Activated effector memory CD4-positive, alpha-beta T cell treated with Interleukin-2 at 50 U/mL for 16 hours (primary cell): ENCODE data around the gene COIL.

Experiments
- DNase-seq: peaks from one replicate; pipeline ENCODE4 v3.0.0-alpha.2; 2020

The COIL gene

DNA sequence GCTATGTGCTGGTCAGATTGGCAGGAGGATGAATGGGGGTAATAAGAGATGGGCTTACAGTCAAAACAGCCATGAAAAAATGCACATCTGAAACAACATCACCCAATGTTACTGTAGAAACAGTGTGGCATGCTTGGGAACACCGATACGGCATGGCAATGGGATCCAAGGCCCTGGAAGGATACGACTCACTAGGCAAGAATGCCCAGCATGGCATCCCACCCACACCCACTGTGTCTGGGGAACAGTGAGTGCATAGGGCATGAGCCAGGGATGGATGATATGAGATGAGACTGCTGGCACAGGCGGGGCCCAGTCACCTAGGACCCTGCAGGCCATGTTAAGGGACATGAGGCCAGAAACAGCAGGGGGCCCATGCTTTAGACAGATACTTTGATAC lies 58.5 kb downstream of the COIL start:
- no peak for DNase-seq

DNA sequence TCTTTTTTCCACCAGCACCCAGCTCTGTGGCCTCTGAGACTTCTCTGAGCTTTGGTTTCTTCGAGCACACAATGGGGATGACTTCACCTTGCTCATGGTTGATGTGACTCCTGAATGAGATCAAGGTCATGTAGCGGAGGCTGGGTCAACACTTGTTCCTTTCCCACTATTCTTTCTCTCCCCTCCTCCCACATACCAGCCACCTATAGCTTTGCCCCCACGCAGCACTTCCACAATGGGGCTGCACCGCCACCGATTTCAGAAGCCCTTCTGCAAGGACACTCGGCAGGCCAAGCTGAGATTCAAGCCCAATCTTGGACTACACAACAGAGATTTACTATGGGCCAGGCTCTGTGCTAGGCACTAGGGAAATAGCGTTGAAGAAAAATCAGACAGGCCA lies 61.4 kb downstream of the COIL start:
- DNase-seq = no peak

DNA sequence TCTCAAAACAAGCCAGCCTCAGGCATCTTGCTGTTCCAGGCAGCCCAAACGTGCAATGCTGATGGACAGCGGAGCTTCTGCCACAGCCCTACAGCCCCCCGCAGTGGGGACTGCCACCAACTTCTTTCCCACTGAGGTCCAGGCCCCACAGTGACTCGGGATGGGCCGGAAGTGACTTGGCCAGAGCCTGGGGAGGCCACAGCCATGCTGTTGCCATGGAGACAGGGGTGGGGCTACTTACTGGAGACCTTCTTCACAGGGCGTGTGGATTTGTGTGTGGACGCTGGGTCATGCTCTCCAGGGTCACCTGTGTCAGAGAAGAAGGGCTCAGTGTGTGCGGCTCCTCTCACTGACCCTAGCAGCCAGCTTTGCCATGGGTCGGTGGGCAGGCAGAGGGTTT lies 62.0 kb downstream of the COIL start:
- no peak for DNase-seq

DNA sequence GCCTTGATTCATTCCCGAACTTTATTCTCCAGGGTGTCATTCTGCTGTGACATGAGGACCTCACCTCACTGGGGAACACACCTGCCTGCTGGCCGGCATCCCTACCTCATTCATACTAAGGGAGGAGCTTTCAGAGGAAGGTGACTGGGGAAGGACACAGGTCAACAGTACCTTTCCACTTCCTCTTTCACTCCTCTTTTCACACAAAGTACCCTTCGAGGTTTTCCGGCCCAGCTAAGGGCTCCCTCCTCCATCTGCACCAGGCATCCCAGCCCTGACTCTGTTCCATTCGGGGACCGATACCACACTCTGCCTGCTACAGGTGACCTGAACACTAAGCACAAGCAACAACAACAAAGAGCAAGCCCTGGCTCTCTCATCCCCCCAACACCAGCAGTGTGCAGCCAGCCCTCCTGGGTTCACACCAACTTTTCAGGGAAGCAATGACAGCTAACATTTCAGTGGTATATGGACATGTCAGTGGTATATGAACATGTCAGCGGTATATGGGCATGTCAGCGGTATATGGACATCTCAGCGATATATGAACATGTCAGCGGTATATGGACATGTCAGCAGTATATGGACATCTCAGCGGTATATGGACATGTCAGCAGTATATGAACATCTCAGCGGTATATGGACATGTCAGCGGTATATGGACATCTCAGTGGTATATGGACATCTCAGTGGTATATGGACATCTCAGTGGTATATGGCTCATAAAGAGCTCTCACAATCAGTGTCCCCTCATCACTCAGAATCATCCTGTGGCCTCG lies 63.0 kb downstream of the COIL start:
- DNase-seq = no peak

DNA sequence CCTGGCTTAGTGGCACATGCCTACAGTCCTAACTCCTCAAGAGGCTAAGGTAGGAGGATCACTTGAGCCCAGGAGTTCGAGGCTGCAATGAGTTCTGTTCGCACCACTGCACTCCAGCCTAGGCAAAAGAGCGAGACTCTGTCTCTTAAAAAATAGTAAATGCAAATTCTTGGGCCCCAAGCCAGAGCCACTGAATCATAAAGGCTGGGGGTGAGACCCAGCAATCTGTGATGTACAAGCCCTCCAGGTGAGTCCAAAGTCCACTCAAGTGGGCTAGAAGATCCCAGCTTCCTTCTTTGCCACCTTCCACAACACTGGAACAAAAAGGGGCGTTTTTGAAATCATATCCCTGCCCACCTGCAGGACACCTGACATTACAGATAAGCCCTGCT lies 63.9 kb downstream of the COIL start:
- DNase-seq = no peak

DNA sequence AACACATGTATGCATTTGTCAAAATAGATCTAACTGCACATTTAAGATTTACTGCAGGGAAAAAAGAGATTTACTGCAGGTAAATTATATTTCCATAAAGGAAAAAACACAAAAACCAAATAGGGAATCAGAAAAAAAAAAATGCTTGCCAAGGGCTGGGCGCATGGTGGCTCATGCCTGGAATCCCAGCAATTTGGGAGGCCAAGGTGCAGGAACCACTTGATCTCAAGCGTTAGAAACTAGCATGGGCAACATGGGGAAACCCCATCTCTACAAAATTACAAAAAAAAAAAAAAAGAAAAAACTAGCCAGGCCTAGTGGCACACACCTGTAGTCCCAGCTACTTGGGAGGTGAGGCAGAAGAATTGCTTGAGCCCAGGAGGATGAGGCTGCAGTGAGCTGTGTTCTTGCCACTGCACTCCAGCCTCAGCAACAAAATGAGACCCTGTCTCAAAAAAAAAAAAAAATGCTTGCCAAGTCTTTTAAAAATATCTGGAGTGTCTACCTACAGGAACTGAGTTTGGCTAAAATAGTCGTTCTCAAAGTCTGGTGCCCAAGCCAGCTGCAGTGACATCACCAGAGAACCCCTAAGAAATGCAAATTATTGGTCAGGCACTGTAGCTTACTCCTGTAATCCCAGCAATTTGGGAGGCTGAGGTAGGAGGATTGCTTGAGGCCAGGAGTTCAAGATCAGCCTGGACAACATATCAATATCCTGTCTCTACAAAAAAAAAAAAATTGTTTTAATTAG lies 64.5 kb downstream of the COIL start:
- no peak for DNase-seq

DNA sequence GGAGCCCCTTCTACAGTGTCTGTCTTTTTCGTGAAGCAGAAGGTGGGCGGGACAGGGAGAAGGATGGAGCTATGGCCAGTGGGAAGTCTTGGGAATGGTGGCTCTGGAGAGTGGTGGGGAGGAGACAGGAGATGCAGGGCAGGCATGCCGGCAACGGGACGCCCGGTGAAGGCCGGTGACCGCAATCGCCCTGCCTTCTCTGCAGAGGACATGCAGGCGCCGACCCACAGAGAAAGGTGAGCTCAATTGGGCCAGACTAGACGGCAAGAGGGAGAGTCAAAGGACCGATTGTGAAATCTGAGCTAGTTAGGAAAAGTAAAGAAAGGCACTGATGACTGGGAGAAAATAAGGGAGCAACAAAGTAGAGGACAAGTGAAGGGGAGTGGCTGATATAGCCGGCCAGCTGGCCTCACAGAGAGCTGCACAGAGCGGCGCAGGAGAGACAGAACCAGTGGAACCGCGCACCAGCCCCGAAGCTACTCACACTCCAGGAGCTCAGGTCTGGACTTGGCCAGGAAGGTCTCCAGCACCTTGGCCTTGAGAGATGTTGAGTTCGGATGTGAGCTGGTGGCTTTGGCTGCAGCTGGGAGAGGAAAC lies 65.9 kb downstream of the COIL start:
- no peak for DNase-seq

DNA sequence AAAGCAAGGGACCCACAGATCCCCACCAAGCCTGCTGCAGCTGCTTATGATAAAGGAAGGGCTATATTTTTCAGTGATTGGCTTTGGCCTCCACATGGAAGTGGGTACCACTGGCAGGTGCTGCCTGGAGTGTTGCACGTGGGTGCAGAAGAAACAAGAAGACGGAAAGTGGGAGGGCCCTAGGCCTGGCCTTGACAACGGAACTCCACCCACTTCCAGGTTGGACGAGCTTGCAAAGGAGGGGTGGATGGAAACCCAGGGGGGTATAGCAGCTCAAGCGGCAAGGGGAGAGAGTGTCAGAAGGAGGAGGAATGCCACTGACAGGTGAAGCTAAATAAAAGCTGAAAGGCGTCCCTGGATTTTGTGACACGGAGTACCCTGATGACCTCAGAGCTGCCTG lies 67.3 kb downstream of the COIL start:
- DNase-seq = no peak

DNA sequence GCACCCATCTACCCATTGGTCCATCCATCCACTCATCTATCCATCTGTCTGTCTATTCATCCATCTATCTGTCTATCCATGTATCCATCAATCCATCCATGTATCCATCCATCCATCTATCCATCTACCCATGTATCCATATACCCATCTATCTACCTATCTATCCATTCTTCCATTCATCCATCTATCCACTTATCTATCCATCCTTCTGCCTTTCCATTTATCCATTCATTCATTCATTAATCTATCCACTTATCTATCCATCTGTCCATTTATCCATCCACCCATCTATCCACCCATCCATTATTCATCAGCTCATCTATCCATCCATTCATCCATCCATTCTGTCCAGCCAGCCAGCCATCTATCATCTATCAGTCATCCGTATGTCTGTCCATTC lies 68.5 kb downstream of the COIL start:
- no peak for DNase-seq

DNA sequence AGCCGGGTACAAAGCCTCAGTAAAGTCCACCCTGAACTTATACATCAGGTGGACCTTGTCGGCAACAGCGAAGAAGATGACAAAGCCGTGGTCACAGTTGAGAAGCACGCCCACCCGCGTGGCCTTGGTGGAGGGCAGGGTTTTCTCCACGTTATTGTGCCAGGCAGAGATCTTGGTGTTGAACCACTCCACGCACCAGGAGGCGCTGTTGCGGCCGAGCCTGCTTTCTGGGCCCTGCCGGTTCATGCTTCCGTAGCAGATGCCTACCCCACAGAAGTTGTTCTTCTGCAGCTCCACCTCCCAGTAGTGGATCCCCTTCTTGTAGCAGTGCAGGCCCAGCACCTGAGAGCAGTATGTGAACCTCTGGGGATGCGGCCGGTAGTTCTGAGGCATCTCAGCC lies 69.1 kb downstream of the COIL start:
- DNase-seq = no peak

DNA sequence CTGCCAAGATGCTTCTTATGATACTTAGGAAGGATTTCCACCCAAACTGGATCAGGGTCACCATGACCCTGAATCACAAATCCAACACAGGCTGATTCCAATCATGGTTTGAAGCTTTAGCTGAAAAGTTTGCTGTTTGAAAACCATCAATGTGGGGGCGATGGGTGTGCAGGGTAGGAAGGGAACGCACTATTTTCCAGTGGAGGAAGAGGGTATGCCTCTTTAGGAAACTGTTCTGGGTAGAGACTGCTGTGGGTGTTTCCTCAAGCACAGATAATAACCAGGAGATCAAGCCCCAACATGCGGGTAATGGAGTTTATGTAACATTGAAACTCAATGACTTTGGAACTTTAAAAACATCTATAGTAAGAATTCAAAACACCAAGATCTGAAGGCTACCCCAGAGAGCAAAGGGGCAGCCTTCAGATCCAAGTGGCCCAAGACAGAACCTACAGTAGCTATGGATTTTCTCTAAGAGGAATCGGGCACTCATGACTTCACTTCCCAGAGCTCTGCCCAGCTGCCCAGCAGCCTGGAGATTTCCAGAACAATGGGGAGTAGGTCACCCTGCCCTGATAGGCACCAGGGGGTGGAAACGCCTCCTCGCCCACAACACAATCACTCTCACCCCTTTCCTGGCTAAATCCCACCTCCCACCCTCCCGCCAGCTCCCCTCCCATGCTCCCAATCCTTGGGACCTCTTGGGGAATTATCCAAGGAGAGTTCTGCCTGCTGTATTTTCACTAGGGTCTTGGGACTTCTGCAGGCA lies 69.8 kb downstream of the COIL start:
- DNase-seq = no peak

DNA sequence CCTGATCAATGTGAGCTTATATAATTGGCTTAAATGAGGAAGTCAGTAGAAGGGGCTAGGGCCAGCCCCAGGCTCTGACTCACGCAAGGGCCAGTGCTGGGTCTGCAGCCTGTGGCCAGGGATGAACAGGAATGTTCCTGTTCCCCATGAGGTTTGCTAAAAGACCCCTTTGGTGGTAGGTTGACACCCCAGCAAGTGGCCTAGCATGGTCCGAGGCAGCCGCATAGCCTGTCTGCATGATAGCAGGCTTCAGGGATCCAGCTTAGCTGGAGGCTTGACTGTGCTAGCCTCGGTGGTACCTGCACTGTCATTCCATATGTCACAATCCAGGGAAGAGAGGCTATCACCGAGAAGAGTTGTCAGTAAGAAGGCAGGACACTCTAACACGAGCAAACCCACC lies 70.5 kb downstream of the COIL start:
- no peak for DNase-seq
